Loucy (cell line): ENCODE data around the gene CAPN9.

ENCODE experiments used
- H2AFZ ChIP-seq: fragments of 200-600 bp; sonication (generic); 2 replicates; pipeline ENCODE4 v1.6.0; 2016; ENCODE audit warnings: antibody characterized with exemption, mild to moderate bottlenecking, low read length, moderate library complexity
- H3F3A ChIP-seq: fragments of 200-600 bp; 2 replicates; pipeline ENCODE4 v1.6.0; 2016; ENCODE audit warnings: antibody characterized with exemption, low read depth, mild to moderate bottlenecking
- H3K27me3 ChIP-seq: fragments of 200-600 bp; sonication (generic); 2 replicates; pipeline ENCODE4 v1.6.1; 2014; ENCODE audit warnings: low read length, mild to moderate bottlenecking; ENCODE audit not compliant: insufficient read depth, poor library complexity, severe bottlenecking
- H3K36me3 ChIP-seq: fragments of 200-600 bp; sonication (generic); 2 replicates; pipeline ENCODE4 v1.6.1; 2016; ENCODE audit warnings: low read length; ENCODE audit not compliant: insufficient read depth
- H3K4me1 ChIP-seq: fragments of 200-600 bp; sonication (generic); 2 replicates; pipeline ENCODE4 v1.5.1; 2014; ENCODE audit warnings: low read length, mild to moderate bottlenecking; ENCODE audit not compliant: insufficient read depth, poor library complexity, severe bottlenecking
- H3K4me2 ChIP-seq: fragments of 200-600 bp; sonication (generic); 2 replicates; pipeline ENCODE4 v1.6.0; 2014; ENCODE audit warnings: antibody characterized with exemption, low read length, low read depth, mild to moderate bottlenecking; ENCODE audit not compliant: poor library complexity, severe bottlenecking
- H3K4me3 ChIP-seq: fragments of 200-600 bp; sonication (generic); 2 replicates; pipeline ENCODE4 v1.5.1; 2014; ENCODE audit warnings: low read length, mild to moderate bottlenecking, mixed read lengths; ENCODE audit not compliant: poor library complexity, severe bottlenecking
- H3K79me2 ChIP-seq: fragments of 200-600 bp; sonication (generic); 2 replicates; pipeline ENCODE4 v1.6.1; 2014; ENCODE audit warnings: low read length; ENCODE audit not compliant: insufficient read depth
- H3K9ac ChIP-seq: fragments of 200-600 bp; sonication (generic); 2 replicates; pipeline ENCODE4 v1.6.0; 2014; ENCODE audit warnings: mild to moderate bottlenecking, low read depth, low read length, moderate library complexity; ENCODE audit not compliant: poor library complexity, severe bottlenecking
- H3K9me2 ChIP-seq: fragments of 200-600 bp; sonication (generic); replicated peaks from 2 replicates; pipeline ENCODE4 v1.6.1; 2016; ENCODE audit warnings: low read depth, low read length, mixed read lengths
- H3K9me3 ChIP-seq: fragments of 200-600 bp; sonication (generic); 2 replicates; pipeline ENCODE4 v1.6.1; 2014; ENCODE audit warnings: mild to moderate bottlenecking, antibody characterized with exemption, low read length, low read depth; ENCODE audit not compliant: insufficient read depth
- H4K20me1 ChIP-seq: fragments of 200-600 bp; sonication (generic); 2 replicates; pipeline ENCODE4 v1.6.0; 2014; ENCODE audit warnings: antibody characterized with exemption, low read length, mild to moderate bottlenecking; ENCODE audit not compliant: insufficient read depth, poor library complexity, severe bottlenecking
- EZH2phosphoT487 ChIP-seq: fragments of 200-600 bp; IDR thresholded peaks from 2 replicates; pipeline ENCODE4 v1.6.1; 2018; ENCODE audit warnings: antibody characterized with exemption, mild to moderate bottlenecking, moderate library complexity, borderline replicate concordance
- TF ChIP-seq, protein P1 (sequence below): fragments of 200-600 bp; sonication (generic); conservative IDR thresholded peaks from 2 replicates; pipeline ENCODE4 v1.5.1; 2014; ENCODE audit warnings: mild to moderate bottlenecking, antibody characterized with exemption, low read length

Gene CAPN9

GRCh38 chr1:230768903-230769570 is 21.8 kb downstream of the CAPN9 start:
- no peak overlapping the region for H2AFZ ChIP-seq
- H3K79me2 ChIP-seq = no peaks in the 10 kb centered on the region
- H3K4me2 ChIP-seq = no peak overlapping the region
- TF ChIP-seq EZH2phosphoT487 = no peak
- TF ChIP-seq, protein P1, sequence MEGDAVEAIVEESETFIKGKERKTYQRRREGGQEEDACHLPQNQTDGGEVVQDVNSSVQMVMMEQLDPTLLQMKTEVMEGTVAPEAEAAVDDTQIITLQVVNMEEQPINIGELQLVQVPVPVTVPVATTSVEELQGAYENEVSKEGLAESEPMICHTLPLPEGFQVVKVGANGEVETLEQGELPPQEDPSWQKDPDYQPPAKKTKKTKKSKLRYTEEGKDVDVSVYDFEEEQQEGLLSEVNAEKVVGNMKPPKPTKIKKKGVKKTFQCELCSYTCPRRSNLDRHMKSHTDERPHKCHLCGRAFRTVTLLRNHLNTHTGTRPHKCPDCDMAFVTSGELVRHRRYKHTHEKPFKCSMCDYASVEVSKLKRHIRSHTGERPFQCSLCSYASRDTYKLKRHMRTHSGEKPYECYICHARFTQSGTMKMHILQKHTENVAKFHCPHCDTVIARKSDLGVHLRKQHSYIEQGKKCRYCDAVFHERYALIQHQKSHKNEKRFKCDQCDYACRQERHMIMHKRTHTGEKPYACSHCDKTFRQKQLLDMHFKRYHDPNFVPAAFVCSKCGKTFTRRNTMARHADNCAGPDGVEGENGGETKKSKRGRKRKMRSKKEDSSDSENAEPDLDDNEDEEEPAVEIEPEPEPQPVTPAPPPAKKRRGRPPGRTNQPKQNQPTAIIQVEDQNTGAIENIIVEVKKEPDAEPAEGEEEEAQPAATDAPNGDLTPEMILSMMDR = no peak
- no peak overlapping the region for H3K9ac ChIP-seq
- H3K9me2 ChIP-seq = no peaks in the 10 kb centered on the region
- H4K20me1 ChIP-seq = no peaks in the 10 kb centered on the region
- no peaks in the 10 kb centered on the region for H3K36me3 ChIP-seq
- H3F3A ChIP-seq = no peaks in the 10 kb centered on the region
- H3K4me1 ChIP-seq = no peaks in the 10 kb centered on the region
- H3K9me3 ChIP-seq = no peaks in the 10 kb centered on the region
- H3K27me3 ChIP-seq = no peaks in the 10 kb centered on the region
- H3K4me3 ChIP-seq = no peak overlapping the region

GRCh38 chr1:230770317-230770716 is 23.1 kb downstream of the CAPN9 start:
- TF ChIP-seq EZH2phosphoT487 = no peak
- TF ChIP-seq, protein P1 = no peak
- Histone ChIP-seq H3K4me3 (no peak overlapping the region), H3K9me3 (no peaks in the 10 kb centered on the region), H3K4me1 (no peaks in the 10 kb centered on the region), H3K79me2 (no peaks in the 10 kb centered on the region), H3K36me3 (no peaks in the 10 kb centered on the region), H3F3A (no peaks in the 10 kb centered on the region), H4K20me1 (no peaks in the 10 kb centered on the region), H2AFZ (no peak overlapping the region), H3K27me3 (no peaks in the 10 kb centered on the region), H3K9ac (no peak overlapping the region), H3K9me2 (no peaks in the 10 kb centered on the region), H3K4me2 (no peak overlapping the region)

- Histone ChIP-seq H3F3A (no peaks in the 10 kb centered on the region), H3K27me3 (no peaks in the 10 kb centered on the region)
- TF ChIP-seq, protein P1 = no peak
- TF ChIP-seq EZH2phosphoT487 = no peak
Measured at GRCh38 chr1:230771773-230772354, 24.7 kb downstream of the CAPN9 start.

More at GRCh38 chr1:230771773-230772354, 24.7 kb downstream of the CAPN9 start:
- Histone ChIP-seq H3K9me2 (no peaks in the 10 kb centered on the region), H3K79me2 (no peaks in the 10 kb centered on the region), H3K36me3 (no peaks in the 10 kb centered on the region), H3K9ac (no peak overlapping the region), H3K4me2 (no peak overlapping the region), H2AFZ (no peak overlapping the region), H3K4me1 (no peaks in the 10 kb centered on the region), H3K4me3 (no peak overlapping the region), H4K20me1 (no peaks in the 10 kb centered on the region), H3K9me3 (no peaks in the 10 kb centered on the region)
